OCI-M1 (cell line): ENCODE data around the gene TPPP.

ENCODE experiments used
- DNase-seq: peaks from one replicate; lab custom pipeline; 2025; lab: John Stamatoyannopoulos, UW

The TPPP gene

GRCh38 chr5:665541-665955 is 27.6 kb downstream of the TPPP start:
- DNase-seq: no peak

DNA sequence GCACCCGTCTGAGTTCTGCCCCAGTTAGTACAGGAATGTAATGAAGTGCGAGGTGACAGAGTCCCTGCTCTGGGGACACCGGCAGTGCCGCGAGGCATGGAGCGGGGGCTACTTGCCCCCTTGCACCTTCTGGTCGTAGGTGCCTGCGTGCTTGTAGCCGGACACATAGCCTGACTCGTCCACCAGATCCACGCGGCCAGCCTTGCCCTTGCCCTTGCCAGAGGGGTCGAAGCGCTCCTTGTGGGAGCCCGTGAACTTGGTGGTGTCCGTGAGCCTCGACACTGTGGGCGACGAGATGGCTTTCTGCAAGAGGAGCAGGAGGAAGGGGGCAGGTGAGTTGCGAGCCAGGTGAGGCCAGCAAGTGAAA is 28.2 kb downstream of the TPPP start:
- no peak for DNase-seq

GRCh38 chr5:664343-664993 is 28.7 kb downstream of the TPPP start:
- DNase-seq: no peak

- DNase-seq: no peak
These were observed 29.5 kb downstream of the TPPP start for GRCh38 chr5:663436-664342.

GRCh38 chr5:662751-663435 is 30.3 kb downstream of the TPPP start:
- DNase-seq: no peak

DNA sequence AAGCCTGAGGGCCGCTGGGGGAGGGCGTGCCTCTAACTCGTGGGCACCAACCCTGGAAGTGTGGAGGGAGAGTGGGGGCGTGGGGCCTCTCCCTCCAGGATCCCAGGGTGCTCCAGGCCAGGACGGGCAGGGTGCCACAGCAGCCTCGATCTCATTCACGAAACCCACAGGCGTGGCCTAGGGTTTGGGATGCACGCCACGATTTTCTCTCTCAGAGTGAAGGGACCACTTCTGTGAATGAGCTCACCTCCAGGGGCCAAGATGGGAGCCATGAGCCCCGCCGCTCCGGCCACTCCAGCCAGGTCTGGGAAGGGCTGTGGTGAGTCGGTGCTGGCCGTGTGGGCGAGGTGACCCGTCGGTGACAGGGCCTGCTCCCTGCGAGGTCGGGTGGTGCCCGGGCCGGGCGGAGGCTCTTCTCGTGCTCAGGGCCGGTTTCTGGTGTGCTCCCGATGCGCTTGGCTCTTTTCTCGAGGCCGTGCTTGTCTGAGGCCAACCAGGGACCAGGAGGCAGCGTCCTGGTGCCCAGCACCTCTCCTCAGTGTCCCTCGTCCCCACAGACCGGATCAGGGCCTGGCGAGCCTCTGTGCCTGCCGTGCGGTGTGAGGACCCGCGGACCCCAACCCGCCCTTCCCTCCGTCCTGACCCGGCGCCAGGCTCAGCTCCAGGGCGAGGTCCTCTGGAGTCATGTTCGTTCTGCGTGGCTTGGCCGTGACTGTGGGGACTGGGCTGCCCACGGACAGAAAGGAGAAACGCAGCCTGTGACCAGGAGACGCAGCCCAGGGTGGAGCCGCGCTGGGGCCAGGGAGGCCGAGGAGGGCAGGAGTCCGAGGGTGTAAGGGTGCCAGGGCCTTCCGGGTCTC is 31.0 kb downstream of the TPPP start:
- no peak for DNase-seq

GRCh38 chr5:660491-661030 is 32.6 kb downstream of the TPPP start:
- no peak for DNase-seq

- no peak for DNase-seq
These were observed 33.5 kb downstream of the TPPP start for GRCh38 chr5:659496-660263.

DNA sequence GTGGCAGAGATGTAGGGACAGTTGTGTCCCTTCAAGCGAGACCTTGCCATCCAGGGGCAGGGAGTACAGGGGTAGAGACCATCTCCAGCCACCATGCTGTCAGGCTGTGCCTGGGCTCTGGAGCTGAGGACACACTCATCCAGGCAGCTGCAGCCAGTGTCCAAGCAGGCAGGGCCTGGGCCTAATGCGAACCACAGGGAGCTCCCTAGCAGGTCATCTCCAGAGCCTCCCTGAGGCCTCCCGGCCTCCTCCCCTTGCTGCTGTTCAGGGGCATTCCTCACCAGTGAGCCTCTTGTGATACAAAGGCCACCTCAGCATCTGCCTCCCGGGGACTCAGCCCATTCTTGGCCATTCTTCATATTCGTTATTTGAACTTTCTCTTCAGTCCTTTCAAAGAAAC is 35.0 kb downstream of the TPPP start:
- no peak for DNase-seq

DNA sequence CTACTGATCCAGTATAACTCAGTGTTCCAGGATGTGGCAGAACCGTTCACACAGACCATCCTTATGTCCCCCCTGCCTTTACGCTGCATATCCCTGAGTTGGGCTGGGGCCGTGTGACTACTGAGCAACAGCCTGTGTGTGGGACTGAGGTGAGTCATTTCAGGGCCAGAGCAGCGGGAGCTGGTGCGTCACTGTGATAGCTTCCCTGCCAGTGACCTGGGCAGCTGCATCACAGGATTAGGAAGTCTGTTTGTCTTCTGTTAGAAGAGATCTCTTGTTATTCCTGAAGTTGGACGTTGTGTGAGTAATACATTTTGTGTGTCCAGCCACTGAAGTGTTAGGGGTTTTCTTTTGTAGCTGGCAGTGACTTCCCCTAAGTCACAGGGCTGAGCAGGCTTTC is 35.6 kb downstream of the TPPP start:
- no peak for DNase-seq

GRCh38 chr5:655406-655805 is 37.7 kb downstream of the TPPP start:
- no peak for DNase-seq

DNA sequence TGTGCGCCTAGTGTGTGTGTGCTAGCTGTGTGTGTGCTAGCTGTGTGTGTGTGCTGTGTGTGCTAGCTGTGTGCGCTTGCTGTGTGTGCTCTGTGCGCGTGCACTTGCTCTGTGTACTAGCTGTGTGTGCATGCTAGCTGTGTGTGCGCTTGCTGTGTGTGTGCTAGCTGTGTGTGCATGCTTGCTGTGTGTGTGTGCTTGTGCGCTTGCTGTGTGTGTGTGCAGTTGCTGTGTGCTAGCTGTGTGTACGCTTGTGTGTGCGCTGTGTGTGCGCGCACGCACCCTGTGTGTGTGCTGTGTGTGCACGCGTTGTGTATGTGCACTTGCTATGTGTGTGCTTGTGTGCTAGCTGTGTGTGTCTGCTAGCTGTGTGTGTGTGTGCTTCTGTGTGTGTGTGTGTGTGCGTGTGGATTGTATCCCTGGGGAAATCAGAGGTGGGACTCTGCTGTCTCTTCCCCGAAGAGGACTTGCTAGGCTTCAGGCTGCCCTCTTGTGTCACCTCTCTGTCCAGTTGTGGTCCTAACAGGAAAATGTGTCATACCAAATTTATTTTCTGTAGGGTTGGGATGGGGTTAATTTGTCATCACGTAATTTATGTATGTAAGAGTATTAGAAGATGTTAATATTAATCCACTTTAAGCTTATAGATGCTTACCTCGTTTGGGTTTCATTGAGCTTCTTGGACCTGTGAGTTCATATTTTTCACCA is 38.9 kb downstream of the TPPP start:
- no peak for DNase-seq

- no peak for DNase-seq
These were observed 40.3 kb downstream of the TPPP start for GRCh38 chr5:652773-653350.

DNA sequence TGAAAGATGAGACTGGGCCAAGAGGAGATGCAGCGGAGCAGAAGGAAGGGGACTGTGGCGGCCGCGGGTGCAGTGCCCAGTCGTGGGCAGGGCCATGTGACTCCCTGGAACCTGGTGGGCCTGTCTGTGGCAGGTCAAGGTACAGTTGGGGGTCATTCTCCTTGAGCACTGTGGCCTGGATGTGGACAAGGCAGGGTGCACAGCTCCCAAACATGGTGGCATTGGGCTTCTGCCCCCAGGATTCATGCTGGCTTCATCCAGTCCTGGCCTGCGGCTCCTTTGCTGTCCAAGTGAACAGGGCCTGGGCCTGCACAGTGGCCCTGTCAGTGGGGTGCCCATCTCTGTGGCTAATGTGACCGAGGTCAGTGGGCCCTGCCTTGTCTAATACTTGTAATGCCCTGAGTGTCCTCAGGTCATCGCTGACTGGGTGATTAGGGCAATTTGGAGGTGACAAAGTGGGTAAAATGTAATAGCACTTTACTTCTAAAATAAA is 41.1 kb downstream of the TPPP start:
- DNase-seq: no peak

GRCh38 chr5:651296-652022 is 41.7 kb downstream of the TPPP start:
- no peak for DNase-seq

- no peak for DNase-seq
These were observed 45.4 kb downstream of the TPPP start for GRCh38 chr5:647727-648126.

- DNase-seq: no peak
These were observed 45.8 kb downstream of the TPPP start for GRCh38 chr5:647311-647710.

GRCh38 chr5:646396-647201 is 46.6 kb downstream of the TPPP start:
- DNase-seq: no peak
